K562 (cell line): ENCODE results near the gene ZNF362. TPM values are rescaled to one million over a fixed set of nuclear protein-coding genes. Genes with fewer than 3 reads are reported as not detected.

ENCODE experiments used
- ATAC-seq: fragments of 200-7000 bp; cut with Tn5 transposase; 3 replicates; pipeline ENCODE4 v1.9.1; 2020; ENCODE audit warnings: moderate library complexity
- BruUV-seq: library from RNA; stranded (reverse); fragments of 400-500 nt; replicated peaks from 2 replicates; lab custom pipeline; 2021; lab: Mats Ljungman, UMichigan
- CTCF ChIA-PET: fragments of 300-600 bp; formaldehyde crosslinking; extraction: SDS; loops from one replicate; lab custom pipeline; 2021; ENCODE audit warnings: low intra/inter-chr PET ratio; lab: Yijun Ruan, JAX
- POLR2A ChIA-PET: fragments of 300-600, 350-650 bp; sonication (Branson Sonifier 250); formaldehyde crosslinking; extraction: SDS; loops from one replicate; lab custom pipeline; 2021; ENCODE audit warnings: antibody characterized with exemption, inconsistent platforms; lab: Yijun Ruan, JAX
- DNase-seq, 4 experiments: peaks; one replicate each; pipeline versions ENCODE4 v3.0.0 to v3.0.0-alpha.2; 2011 to 2018; ENCODE audit warnings: low spot score in 3 of 4, mixed read lengths in 3 of 4; ENCODE audit errors: extremely low read depth in 1 of 4
- FAIRE-seq: peaks from 2 replicates; lab custom pipeline; 2011; peaks lifted over from hg19 to GRCh38; lab: Jason Lieb, UNC
- H2AFZ ChIP-seq: 2 replicates; pipeline ENCODE4 v1.6.0; 2011; ENCODE audit warnings: low read depth, low read length, control low read depth, inconsistent platforms
- H3K27ac ChIP-seq: fragments of 200-600 bp; 3 replicates; pipeline ENCODE4 v1.8.0; 2011; ENCODE audit warnings: low read depth, mild to moderate bottlenecking, control low read depth, inconsistent platforms, low read length, moderate library complexity, mixed read lengths; ENCODE audit errors: extremely low read depth
- H3K27me3 ChIP-seq, 2 experiments: fragments of 300-600 bp in 1 of 2; 2 replicates in 1 of 2; 3 replicates in 1 of 2; pipeline versions ENCODE4 v1.6.0 to v1.8.0; 2011; ENCODE audit warnings: inconsistent platforms in 2 of 2, low read length in 2 of 2, mild to moderate bottlenecking in 1 of 2, mixed read lengths in 1 of 2, moderate library complexity in 1 of 2; ENCODE audit not compliant: control insufficient read depth in 2 of 2, insufficient read depth in 2 of 2
- H3K36me3 ChIP-seq: fragments of 300-600 bp; 3 replicates; pipeline ENCODE4 v1.8.0; 2011; ENCODE audit warnings: mild to moderate bottlenecking, low read length, inconsistent platforms; ENCODE audit not compliant: control insufficient read depth, insufficient read depth
- H3K4me1 ChIP-seq, 2 experiments: fragments of 200-600 bp in 1 of 2; replicated peaks in 1 of 2; 2 replicates in 1 of 2; 3 replicates in 1 of 2; pipeline versions ENCODE4 v1.5.1 to v1.8.0; 2011; ENCODE audit warnings: inconsistent platforms in 2 of 2, low read length in 2 of 2, mild to moderate bottlenecking in 1 of 2, mixed read lengths in 1 of 2, moderate library complexity in 1 of 2; ENCODE audit not compliant: control insufficient read depth in 2 of 2, insufficient read depth in 2 of 2
- H3K4me2 ChIP-seq: 2 replicates; pipeline ENCODE4 v1.6.1; 2011; ENCODE audit warnings: low read length, control low read depth, inconsistent platforms, mixed read lengths; ENCODE audit not compliant: insufficient read depth
- H3K4me3 ChIP-seq: fragments of 200-600 bp; sonication (generic), shearing (Covaris generic); 2 replicates; pipeline ENCODE4 v1.5.1; 2016; ENCODE audit warnings: control low read depth, inconsistent platforms
- H3K79me2 ChIP-seq: fragments of 200-600 bp; 3 replicates; pipeline ENCODE4 v1.8.0; 2011; ENCODE audit warnings: low read length, inconsistent platforms; ENCODE audit not compliant: control insufficient read depth, insufficient read depth
- H3K9ac ChIP-seq, 2 experiments: 2 replicates each; pipeline versions ENCODE4 v1.6.0 to v1.6.1; 2011; ENCODE audit warnings: low read depth in 2 of 2, low read length in 2 of 2, control low read depth in 1 of 2, inconsistent platforms in 1 of 2, mild to moderate bottlenecking in 1 of 2, mixed read lengths in 1 of 2; ENCODE audit not compliant: insufficient read depth in 1 of 2
- H3K9me1 ChIP-seq: one replicate; pipeline ENCODE4 v1.6.0; 2011; ENCODE audit warnings: inconsistent platforms, mild to moderate bottlenecking, low read length, moderate library complexity; ENCODE audit not compliant: control insufficient read depth, insufficient read depth
- H3K9me3 ChIP-seq: replicated peaks from 2 replicates; pipeline ENCODE4 v1.5.1; 2011; ENCODE audit warnings: low read depth, low read length, inconsistent platforms; ENCODE audit not compliant: control insufficient read depth, insufficient read depth
- H4K20me1 ChIP-seq: replicated peaks from 2 replicates; pipeline ENCODE4 v1.6.1; 2011; ENCODE audit warnings: low read length, inconsistent platforms, mixed read lengths; ENCODE audit not compliant: control insufficient read depth, insufficient read depth
- CSDE1 ChIP-seq, 2 experiments: fragments of 450-650 bp; IDR thresholded peaks; 2 replicates each; pipeline ENCODE4 v1.6.1; 2016; ENCODE audit warnings: mild to moderate bottlenecking in 1 of 2
- GABPB2 ChIP-seq: fragments of 250-450 bp; sonication (Bioruptor Pico); conservative IDR thresholded peaks from 2 replicates; pipeline ENCODE4 v1.5.1; 2021; ENCODE audit warnings: mild to moderate bottlenecking
- KLF6 ChIP-seq: fragments of 250-450 bp; sonication (Bioruptor Pico); IDR thresholded peaks from 2 replicates; pipeline ENCODE4 v1.4.0; 2020; ENCODE audit warnings: mild to moderate bottlenecking, moderate library complexity, borderline replicate concordance
- ZBED1 ChIP-seq: IDR thresholded peaks from 2 replicates; pipeline ENCODE4 v1.6.1; 2014
- ZNF12 ChIP-seq: sonication (generic); formaldehyde crosslinking; IDR thresholded peaks from 2 replicates; pipeline ENCODE4 v1.4.0; 2020; ENCODE audit warnings: mild to moderate bottlenecking, missing genetic modification reagents
- WGBS: fragments of 100-300 bp; shearing (Covaris generic); methylation state at CpG from one replicate; pipeline ENCODE4 v1.1.6; 2016; ENCODE audit warnings: low coverage, mixed read lengths; ENCODE audit not compliant: insufficient coverage; ENCODE audit errors: missing lambda C conversion rate; 5-methylcytosine and 5-hydroxymethylcytosine counted together
- in situ Hi-C: fragments of 300-500 bp; cut with MboI; formaldehyde crosslinking; loops from 4 replicates; pipeline ENCODE4 v1.15.0; 2018; ENCODE audit warnings: inconsistent platforms, mixed read lengths
- intact Hi-C: fragments of 100-400 bp; cut with micrococcal nuclease; formaldehyde crosslinking; loops from 2 replicates; pipeline ENCODE4 v1.14.2; 2022
- polyA plus RNA-seq, 8 experiments: library from polyadenylated mRNA; depleted of rRNA in 4 of 8; stranded (reverse) in 5 of 8; unstranded in 3 of 8; fragments of >200 nt; fragmentation: Nextera tagmentation in 2 of 8; fragmentation: Illumina TruSeq in 1 of 8; extraction: Ambion mirVana in 2 of 8; extraction: Trizol in 1 of 8; gene quantifications; 2 replicates each; pipeline versions ENCODE4 v1.2.1 to v1.2.3, GENCODE V29; 2011 to 2014; ENCODE audit warnings: inconsistent platforms in 1 of 8, missing spikeins in 1 of 8
- total RNA-seq, 7 experiments: library from RNA; depleted of rRNA in 6 of 7; stranded (reverse); fragments of >200 nt in 6 of 7; fragmentation: Illumina TruSeq in 2 of 7; extraction: Trizol in 2 of 7; gene quantifications; 2 replicates each; pipeline versions ENCODE4 v1.2.1 to v1.2.3, GENCODE V29; 2011 to 2021; ENCODE audit warnings: low replicate concordance in 1 of 7
- TF ChIP-seq, protein P1 (sequence below): fragments of 250-450 bp; sonication (Bioruptor Pico); IDR thresholded peaks from 2 replicates; pipeline ENCODE4 v1.4.0; 2020; ENCODE audit warnings: mild to moderate bottlenecking, moderate library complexity
- TF ChIP-seq, protein P2 (sequence below): fragments of 250-450 bp; sonication (Bioruptor Pico); IDR thresholded peaks from 2 replicates; pipeline ENCODE4 v1.6.1; 2021; ENCODE audit warnings: mild to moderate bottlenecking
- TF ChIP-seq, protein P3 (sequence below): sonication (generic); formaldehyde crosslinking; IDR thresholded peaks from 2 replicates; pipeline ENCODE4 v1.8.0; 2022; ENCODE audit warnings: mild to moderate bottlenecking, missing genetic modification reagents

Gene ZNF362
- total and polyA plus RNA-seq, 9 of the 15 experiments (the other 6 are each of a cell fraction or from before 2014, with no cell fraction given): 0.01 to 1.1 (median 0.35) TPM; not detected in 1

DNA sequence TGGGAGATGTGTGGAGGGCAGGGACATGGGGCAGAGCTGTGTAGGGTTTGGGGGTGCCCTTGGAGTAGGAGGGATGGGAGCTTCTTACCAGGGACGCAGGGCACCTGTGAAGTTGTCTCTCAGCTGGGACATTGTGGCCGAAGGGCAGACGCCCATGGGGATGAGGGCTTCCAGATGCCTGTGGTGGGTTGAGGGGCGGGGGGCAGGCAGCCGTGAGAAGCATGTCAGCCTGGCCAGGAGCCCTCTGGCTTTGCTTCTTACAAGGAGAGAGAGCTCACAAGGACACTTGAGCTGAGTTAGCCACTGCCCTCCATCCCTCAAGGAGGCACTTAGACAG, 56.1 kb downstream of the ZNF362 start:
- H3K4me2 ChIP-seq: no peak overlapping the region
- no TSS peak for BruUV-seq
- H3K9ac ChIP-seq: no peak overlapping the region
- ATAC-seq: no peak
- H3K36me3 ChIP-seq: no peaks in the 10 kb centered on the region
- ChIA-PET CTCF (interaction anchor here (1.6 kb wide), 1 partner anchor 17 kb away, joined by 5 read pairs; no protein-coding TSS in a partner anchor), POLR2A (interaction anchor here (1.1 to 1.3 kb wide), 2 partner anchors 9 to 17 kb away, joined by 4 to 5 read pairs; partner anchors contain the start of gene A3GALT2)
- no peak overlapping the region for H2AFZ ChIP-seq
- in situ Hi-C loops: no loop called here
- H3K9me1 ChIP-seq: no peaks in the 10 kb centered on the region
- WGBS: 0% methylated on average over 3 of the region's 5 CpGs
- H3K79me2 ChIP-seq: no peaks in the 10 kb centered on the region
- no peak for DNase-seq
- no peaks in the 10 kb centered on the region for H3K9me3 ChIP-seq
- H4K20me1 ChIP-seq: peaks cover 5% of the 10 kb centered on the region
- no peak overlapping the region for H3K4me3 ChIP-seq
- H3K4me1 ChIP-seq: no peaks in the 10 kb centered on the region
- intact Hi-C loops: no loop called here
- TF ChIP-seq GABPB2 (CRISPR knock-in tag): no peak
- TF ChIP-seq, protein P1, sequence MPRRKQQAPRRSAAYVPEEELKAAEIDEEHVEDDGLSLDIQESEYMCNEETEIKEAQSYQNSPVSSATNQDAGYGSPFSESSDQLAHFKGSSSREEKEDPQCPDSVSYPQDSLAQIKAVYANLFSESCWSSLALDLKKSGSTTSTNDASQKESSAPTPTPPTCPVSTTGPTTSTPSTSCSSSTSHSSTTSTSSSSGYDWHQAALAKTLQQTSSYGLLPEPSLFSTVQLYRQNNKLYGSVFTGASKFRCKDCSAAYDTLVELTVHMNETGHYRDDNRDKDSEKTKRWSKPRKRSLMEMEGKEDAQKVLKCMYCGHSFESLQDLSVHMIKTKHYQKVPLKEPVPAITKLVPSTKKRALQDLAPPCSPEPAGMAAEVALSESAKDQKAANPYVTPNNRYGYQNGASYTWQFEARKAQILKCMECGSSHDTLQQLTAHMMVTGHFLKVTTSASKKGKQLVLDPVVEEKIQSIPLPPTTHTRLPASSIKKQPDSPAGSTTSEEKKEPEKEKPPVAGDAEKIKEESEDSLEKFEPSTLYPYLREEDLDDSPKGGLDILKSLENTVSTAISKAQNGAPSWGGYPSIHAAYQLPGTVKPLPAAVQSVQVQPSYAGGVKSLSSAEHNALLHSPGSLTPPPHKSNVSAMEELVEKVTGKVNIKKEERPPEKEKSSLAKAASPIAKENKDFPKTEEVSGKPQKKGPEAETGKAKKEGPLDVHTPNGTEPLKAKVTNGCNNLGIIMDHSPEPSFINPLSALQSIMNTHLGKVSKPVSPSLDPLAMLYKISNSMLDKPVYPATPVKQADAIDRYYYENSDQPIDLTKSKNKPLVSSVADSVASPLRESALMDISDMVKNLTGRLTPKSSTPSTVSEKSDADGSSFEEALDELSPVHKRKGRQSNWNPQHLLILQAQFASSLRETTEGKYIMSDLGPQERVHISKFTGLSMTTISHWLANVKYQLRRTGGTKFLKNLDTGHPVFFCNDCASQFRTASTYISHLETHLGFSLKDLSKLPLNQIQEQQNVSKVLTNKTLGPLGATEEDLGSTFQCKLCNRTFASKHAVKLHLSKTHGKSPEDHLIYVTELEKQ (CRISPR knock-in tag): no peak
- no peak for TF ChIP-seq ZBED1
- TF ChIP-seq, protein P2, sequence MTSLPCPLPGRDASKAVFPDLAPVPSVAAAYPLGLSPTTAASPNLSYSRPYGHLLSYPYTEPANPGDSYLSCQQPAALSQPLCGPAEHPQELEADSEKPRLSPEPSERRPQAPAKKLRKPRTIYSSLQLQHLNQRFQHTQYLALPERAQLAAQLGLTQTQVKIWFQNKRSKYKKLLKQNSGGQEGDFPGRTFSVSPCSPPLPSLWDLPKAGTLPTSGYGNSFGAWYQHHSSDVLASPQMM (CRISPR knock-in tag): no peak
- TF ChIP-seq CSDE1 (IDR thresholded peaks at IDR 0.05): no peak
- TF ChIP-seq, protein P3, sequence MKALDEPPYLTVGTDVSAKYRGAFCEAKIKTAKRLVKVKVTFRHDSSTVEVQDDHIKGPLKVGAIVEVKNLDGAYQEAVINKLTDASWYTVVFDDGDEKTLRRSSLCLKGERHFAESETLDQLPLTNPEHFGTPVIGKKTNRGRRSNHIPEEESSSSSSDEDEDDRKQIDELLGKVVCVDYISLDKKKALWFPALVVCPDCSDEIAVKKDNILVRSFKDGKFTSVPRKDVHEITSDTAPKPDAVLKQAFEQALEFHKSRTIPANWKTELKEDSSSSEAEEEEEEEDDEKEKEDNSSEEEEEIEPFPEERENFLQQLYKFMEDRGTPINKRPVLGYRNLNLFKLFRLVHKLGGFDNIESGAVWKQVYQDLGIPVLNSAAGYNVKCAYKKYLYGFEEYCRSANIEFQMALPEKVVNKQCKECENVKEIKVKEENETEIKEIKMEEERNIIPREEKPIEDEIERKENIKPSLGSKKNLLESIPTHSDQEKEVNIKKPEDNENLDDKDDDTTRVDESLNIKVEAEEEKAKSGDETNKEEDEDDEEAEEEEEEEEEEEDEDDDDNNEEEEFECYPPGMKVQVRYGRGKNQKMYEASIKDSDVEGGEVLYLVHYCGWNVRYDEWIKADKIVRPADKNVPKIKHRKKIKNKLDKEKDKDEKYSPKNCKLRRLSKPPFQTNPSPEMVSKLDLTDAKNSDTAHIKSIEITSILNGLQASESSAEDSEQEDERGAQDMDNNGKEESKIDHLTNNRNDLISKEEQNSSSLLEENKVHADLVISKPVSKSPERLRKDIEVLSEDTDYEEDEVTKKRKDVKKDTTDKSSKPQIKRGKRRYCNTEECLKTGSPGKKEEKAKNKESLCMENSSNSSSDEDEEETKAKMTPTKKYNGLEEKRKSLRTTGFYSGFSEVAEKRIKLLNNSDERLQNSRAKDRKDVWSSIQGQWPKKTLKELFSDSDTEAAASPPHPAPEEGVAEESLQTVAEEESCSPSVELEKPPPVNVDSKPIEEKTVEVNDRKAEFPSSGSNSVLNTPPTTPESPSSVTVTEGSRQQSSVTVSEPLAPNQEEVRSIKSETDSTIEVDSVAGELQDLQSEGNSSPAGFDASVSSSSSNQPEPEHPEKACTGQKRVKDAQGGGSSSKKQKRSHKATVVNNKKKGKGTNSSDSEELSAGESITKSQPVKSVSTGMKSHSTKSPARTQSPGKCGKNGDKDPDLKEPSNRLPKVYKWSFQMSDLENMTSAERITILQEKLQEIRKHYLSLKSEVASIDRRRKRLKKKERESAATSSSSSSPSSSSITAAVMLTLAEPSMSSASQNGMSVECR: no peak
- no peak for TF ChIP-seq ZNF12
- no peak for TF ChIP-seq KLF6 (CRISPR knock-in tag)
- TF ChIP-seq, all 486 proteins: peak for 0
- no peak overlapping the region for H3K27ac ChIP-seq
- H3K27me3 ChIP-seq: peaks cover 39 to 65% of the 10 kb centered on the region in 2 experiments
- FAIRE-seq: no peak
